HepG2 (cell line): ENCODE results near the gene FAM163B.

Experiments
- HNRNPLL ChIP-seq: fragments of 200-400 bp; formaldehyde crosslinking; IDR thresholded peaks from 2 replicates; pipeline ENCODE4 v1.6.1; 2017; ENCODE audit warnings: mild to moderate bottlenecking, low read depth, low read length; ENCODE audit not compliant: poor library complexity, severe bottlenecking
- MYC ChIP-seq: sonication (generic); formaldehyde crosslinking; IDR thresholded peaks from 2 replicates; pipeline ENCODE4 v1.9.0; 2021; ENCODE audit warnings: missing genetic modification reagents, borderline replicate concordance
- NR3C1 ChIP-seq: sonication (generic); formaldehyde crosslinking; IDR thresholded peaks from 2 replicates; pipeline ENCODE4 v1.4.0; 2020; ENCODE audit warnings: missing genetic modification reagents
- RAD21 ChIP-seq: fragments of 450-650 bp; formaldehyde crosslinking; IDR thresholded peaks from 2 replicates; pipeline ENCODE4 v1.5.0; 2020; ENCODE audit warnings: mild to moderate bottlenecking
- SALL2 ChIP-seq: sonication (generic); formaldehyde crosslinking; IDR thresholded peaks from 2 replicates; pipeline ENCODE4 v1.8.1; 2023; ENCODE audit warnings: mild to moderate bottlenecking, missing genetic modification reagents, inconsistent platforms
- SMAD3 ChIP-seq: sonication (generic); formaldehyde crosslinking; IDR thresholded peaks from 2 replicates; pipeline ENCODE4 v1.4.0; 2020; ENCODE audit warnings: missing genetic modification reagents
- ZNF772 ChIP-seq: sonication (generic); formaldehyde crosslinking; IDR thresholded peaks from 2 replicates; pipeline ENCODE4 v1.5.0; 2020; ENCODE audit warnings: mild to moderate bottlenecking, missing genetic modification reagents
- TF ChIP-seq, protein P1 (sequence below): sonication (generic); formaldehyde crosslinking; IDR thresholded peaks from 2 replicates; pipeline ENCODE4 v1.9.0; 2022; ENCODE audit warnings: missing genetic modification reagents, mild to moderate bottlenecking, borderline replicate concordance
- TF ChIP-seq, protein P2 (sequence below), 2 experiments: fragments of 450-650 bp in 1 of 2; sonication (generic) in 1 of 2; formaldehyde crosslinking; IDR thresholded peaks; 2 replicates each; pipeline versions ENCODE4 v1.5.0 to v1.8.0; 2020 to 2022; ENCODE audit warnings: mild to moderate bottlenecking in 1 of 2, missing genetic modification reagents in 1 of 2

DNA sequence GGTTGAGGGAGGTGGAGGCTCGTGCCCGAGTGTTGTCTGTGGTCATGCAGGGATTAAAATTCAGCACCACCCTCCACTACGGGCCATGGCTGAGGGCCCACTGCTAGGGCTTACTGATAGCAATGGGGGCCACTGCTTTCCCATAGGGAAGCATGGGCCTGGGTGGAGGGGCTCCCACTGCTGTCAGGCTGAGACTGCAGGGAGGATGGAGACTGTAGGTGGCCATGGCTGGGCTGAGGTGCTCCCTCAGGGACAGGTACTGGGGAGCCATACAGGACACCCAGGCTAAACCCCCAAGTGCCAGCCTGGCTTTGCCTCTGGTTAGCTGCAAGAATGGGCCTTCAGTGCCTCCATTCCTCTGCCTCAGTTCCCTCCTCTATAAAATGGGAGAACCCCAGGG lies 26.1 kb downstream of the FAM163B start:
- TF ChIP-seq RAD21 (CRISPR knock-in tag), result no peak
- TF ChIP-seq SALL2, result no peak
- no peak for TF ChIP-seq NR3C1 (CRISPR knock-in tag)
- TF ChIP-seq ZNF772 (CRISPR knock-in tag), result no peak
- TF ChIP-seq, protein P1, sequence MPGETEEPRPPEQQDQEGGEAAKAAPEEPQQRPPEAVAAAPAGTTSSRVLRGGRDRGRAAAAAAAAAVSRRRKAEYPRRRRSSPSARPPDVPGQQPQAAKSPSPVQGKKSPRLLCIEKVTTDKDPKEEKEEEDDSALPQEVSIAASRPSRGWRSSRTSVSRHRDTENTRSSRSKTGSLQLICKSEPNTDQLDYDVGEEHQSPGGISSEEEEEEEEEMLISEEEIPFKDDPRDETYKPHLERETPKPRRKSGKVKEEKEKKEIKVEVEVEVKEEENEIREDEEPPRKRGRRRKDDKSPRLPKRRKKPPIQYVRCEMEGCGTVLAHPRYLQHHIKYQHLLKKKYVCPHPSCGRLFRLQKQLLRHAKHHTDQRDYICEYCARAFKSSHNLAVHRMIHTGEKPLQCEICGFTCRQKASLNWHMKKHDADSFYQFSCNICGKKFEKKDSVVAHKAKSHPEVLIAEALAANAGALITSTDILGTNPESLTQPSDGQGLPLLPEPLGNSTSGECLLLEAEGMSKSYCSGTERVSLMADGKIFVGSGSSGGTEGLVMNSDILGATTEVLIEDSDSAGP (CRISPR knock-in tag), result no peak
- no peak for TF ChIP-seq MYC (CRISPR knock-in tag)
- TF ChIP-seq, protein P2, sequence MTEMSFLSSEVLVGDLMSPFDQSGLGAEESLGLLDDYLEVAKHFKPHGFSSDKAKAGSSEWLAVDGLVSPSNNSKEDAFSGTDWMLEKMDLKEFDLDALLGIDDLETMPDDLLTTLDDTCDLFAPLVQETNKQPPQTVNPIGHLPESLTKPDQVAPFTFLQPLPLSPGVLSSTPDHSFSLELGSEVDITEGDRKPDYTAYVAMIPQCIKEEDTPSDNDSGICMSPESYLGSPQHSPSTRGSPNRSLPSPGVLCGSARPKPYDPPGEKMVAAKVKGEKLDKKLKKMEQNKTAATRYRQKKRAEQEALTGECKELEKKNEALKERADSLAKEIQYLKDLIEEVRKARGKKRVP (CRISPR knock-in tag; IDR thresholded peaks at IDR 0.05), result no peak
- no peak for TF ChIP-seq HNRNPLL
- TF ChIP-seq SMAD3, result no peak
